Stimulated activated CD4-positive, alpha-beta T cell treated with anti-CD3 and anti-CD28 coated beads, Interleukin-1b, Interleukin-23, amount 100 ng/mL, for 4 hours (primary cell): Measurements from ENCODE around the gene PKN1.

Experiments used
- DNase-seq, 2 donors: peaks; one replicate each; pipeline ENCODE4 v3.0.0-alpha.2; 2020; ENCODE audit warnings: low read depth in 2 of 2

The PKN1 gene

GRCh38 chr19:14463747-14464146 lies 30.6 kb downstream of the PKN1 start:
- no peak for DNase-seq

- no peak for DNase-seq
Measured at GRCh38 chr19:14467391-14467790, 34.3 kb downstream of the PKN1 start.

DNA sequence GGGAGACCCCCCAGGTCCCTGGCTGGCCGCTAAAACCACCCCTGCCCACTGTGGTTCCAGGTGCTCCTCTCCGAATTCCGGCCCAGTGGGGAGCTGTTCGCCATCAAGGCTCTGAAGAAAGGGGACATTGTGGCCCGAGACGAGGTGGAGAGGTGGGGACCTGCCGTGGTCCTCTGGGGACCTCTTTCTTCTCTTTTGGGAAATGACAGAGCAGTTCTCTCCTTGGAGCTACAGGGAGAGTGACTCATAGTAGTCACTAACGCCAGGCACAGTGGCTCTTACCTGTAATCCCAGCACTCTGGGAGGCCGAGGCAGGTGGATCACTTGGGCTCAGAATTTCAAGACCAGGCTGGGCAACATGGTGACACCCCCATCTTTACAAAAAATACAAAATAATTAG lies 34.7 kb downstream of the PKN1 start:
- DNase-seq: no peak

DNA sequence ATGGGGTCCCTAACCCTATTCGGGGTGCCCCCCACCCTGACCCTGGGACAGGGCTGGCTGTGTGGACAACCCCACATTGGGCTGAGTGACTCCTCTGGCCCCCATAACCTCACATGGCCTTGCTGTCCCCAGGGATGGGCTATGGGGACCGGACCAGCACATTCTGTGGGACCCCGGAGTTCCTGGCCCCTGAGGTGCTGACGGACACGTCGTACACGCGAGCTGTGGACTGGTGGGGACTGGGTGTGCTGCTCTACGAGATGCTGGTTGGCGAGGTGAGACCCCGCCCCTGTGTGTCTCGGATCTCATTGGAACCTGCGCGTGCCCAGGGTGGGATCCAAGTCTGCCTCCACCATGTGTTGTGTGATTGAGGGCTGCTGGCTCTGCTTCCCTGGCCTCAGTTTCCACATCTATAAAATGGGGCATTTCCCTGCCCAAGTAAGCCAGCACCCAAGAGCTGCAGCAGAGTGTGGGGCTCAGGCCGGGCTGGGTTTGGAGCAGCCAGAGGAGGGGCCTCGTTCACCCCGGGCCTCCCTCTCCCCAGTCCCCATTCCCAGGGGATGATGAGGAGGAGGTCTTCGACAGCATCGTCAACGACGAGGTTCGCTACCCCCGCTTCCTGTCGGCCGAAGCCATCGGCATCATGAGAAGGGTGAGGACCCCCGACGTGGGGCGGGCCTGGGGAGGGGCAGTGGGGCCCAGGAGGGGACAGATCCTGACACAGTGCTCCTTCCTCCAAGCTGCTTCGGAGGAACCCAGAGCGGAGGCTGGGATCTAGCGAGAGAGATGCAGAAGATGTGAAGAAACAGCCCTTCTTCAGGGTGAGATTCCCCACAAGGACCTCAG lies 37.1 kb downstream of the PKN1 start:
- DNase-seq: no peak

GRCh38 chr19:14471436-14472187 lies 38.5 kb downstream of the PKN1 start:
- DNase-seq: no peak

GRCh38 chr19:14472202-14472938 lies 39.3 kb downstream of the PKN1 start:
- peak; percentile 89 to 91 for DNase-seq

DNA sequence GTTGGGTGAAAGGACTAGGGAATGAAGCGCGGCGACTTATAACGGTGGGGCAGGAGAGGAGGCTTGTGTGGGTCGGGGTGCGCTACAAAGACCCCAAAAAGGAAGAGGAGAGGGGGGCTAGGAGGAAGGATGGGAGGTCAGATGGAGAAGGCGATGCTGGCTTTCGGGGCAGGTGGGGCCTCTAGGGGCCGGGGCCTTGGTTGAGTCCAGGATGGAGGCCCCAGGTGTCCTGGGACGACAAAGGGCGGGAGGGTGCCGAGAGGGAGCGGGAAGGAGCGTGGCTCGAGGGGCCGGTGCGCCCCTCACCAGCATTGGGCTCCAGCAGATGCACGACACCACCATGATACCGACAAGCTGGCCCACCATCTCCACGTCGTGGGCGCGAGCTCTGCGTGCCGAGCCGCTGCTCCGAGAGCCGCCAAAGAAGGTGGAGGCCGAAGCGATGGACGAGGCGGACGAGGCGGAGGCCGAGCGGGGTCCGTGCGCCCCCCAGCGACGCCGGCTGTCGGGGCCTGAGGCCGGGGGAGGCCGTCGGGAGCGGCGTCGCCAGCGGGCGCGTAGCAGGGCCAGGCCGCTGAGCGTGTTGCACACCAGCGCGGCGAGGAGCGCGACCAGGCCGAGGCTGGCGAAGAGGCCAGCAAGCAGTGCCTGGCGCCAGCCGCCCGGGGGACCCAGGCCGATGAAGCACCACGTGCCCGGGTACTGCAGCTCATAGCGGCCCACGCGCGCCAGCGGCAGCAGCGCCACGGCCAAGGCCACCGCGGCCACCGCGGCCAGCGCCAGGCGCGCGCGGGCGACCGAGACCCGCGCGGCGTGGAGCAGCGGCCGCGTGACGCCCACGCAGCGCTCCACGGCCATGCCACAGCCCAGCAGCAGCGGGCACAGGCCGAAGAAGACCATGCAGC lies 40.2 kb downstream of the PKN1 start:
- DNase-seq: no peak

DNA sequence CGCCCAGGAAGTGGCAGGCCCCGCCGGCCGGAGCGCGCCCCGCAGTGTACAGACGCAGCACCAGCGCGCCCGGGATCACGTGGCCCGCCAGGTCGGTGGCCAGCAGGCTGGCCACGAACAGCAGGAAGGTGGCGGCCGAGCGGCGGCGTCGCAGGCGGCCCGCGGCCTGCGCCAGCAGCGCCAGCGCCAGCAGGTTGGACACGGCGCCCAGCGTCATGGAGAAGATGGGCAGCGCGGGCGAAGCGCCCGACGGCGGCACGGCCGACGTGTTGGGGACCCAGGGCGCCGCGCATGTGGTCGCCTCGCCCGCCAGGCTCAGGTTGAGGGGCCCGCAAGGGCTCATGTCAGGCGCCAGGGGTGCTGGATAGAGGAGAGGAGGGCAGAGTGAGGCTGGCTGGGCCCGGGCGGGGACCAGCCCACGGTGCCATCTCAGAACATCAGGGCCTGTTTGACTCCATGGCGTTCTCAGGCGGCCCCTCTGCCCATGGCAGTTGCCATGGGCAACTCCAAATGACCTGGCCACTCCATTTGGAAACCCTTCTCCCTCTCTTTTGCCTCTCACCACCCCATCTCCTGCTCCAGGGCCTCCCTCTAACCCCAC lies 41.0 kb downstream of the PKN1 start:
- no peak for DNase-seq

- DNase-seq: no peak
Measured at GRCh38 chr19:14474827-14475226, 41.7 kb downstream of the PKN1 start.

- no peak for DNase-seq
Measured at GRCh38 chr19:14475251-14476073, 42.4 kb downstream of the PKN1 start, which contains the start of gene PTGER1. Gene PTGER1, minus strand, starts transcription at chr19:14475354. Its CDS starts 1,034 bp downstream, at chr19:14474320.

- no peak for DNase-seq
Measured at GRCh38 chr19:14476327-14476672, 43.2 kb downstream of the PKN1 start.

- no peak for DNase-seq
Measured at GRCh38 chr19:14476673-14477401, 43.7 kb downstream of the PKN1 start.

- no peak for DNase-seq
Measured at GRCh38 chr19:14477418-14478112, 44.5 kb downstream of the PKN1 start.

DNA sequence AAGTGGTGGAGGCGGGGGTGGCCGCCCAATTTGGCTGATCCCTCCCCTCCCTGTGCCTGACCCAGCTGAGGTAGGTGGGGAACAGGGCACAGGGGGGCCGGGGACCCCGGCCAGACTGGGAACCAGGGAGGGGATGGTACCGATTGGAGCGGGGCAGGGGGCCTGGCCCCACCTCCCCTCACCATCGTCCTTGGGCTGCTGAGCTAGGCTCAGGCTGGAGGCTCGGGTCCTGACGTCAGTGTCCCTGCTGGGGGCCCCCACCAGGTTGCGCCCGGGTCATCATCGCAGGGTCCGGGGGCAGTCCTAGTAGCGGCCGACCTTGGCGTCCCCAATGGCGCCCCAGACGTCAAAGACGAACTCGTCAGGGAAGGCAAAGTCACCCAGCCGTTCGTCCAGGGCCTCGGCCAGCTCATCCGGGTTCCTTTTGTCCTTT lies 45.0 kb downstream of the PKN1 start:
- no peak for DNase-seq

DNA sequence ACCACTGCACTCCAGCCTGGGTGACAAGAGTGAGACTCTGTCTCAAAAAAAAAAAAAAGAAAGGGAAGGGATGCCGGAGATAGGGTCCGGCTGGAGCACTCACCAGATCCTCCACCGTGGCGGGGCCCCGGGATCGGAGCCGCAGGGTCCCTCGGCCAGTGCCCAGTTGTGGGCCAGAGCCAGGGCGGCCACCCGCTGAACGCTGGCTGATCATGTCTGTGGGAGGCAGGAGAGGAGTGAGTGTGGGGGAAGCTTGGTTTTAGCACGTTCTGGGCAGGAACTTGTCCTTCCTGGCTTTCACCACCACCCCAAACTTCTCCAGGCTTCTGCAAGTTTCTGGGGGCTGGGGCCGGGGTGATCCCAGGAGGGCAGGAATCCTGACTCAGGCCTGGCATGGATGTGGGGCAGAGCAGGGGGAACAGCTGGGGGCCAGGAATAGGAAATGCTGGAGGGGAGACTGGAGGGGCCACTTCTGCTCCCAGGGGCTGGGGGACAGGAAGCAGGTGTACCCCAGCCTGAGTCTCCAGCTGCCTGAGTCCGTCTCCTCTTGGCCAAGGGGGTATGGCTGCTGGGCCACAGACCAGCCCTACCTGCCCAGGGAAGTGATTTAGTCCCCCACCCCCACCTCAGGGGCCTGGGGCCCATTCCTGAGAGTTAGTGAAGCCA lies 46.3 kb downstream of the PKN1 start:
- DNase-seq: no peak

DNA sequence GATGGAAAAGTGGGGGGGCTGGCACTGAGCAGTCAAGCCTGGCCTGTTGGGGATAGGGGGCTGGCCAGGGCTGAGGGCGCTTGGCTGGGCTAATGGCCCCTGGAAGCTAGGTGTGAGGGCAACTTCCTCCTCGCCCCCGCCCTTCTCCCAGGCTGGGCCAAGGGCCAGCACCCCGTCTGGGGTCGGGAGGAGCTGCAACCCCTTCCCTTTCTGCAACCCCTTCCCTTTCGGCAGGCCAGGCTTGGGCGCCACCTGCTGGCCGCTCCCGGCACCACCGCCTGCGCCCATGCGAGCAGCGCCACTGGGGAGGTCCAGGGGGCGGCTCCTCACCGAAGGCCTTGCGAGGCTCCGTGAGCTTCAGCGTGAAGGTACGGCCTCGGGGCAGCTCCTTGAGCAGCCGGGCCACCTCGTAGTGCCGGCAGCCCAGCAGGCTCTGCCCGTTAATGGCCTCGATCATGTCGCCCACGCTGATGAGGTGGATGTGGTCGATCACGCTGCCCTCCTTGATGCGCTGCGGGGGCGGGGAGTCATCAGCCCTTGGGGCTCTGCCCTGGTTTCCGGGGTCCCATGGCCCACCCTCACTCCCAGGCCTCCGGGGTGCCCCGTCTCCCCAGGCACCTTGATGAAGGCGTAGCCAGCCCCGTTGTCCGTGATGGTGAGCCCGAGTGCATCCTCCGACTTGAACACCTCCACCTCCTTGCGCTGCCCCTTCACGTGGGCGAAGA lies 47.0 kb downstream of the PKN1 start:
- peak; percentile 61 to 67 for DNase-seq

- no peak for DNase-seq
Measured at GRCh38 chr19:14480700-14481079, 47.6 kb downstream of the PKN1 start.
